ENCODE measurements around the gene ZBTB38. TPM values are rescaled to one million over a fixed set of nuclear protein-coding genes. Genes with fewer than 3 reads are reported as not detected.

Gene ZBTB38
- total and polyA plus RNA-seq, 2 donors (not counting 1 experiment from before 2014, with no cell fraction given): 13.8 to 71.2 TPM

GRCh38 chr3:141388395-141388794, 20.1 kb downstream of the ZBTB38 start:
- ChIA-PET CTCF (interaction anchor here (0.5 to 1.9 kb wide), 6 partner anchors 9 to 83 kb away, joined by 3 to 5 read pairs (median 4); no protein-coding TSS in a partner anchor), POLR2A (interaction anchor here (1.4 to 1.5 kb wide), 2 partner anchors 10 to 13 kb away, joined by 3 to 4 read pairs; no protein-coding TSS in a partner anchor)
- ATAC-seq (ENCODE audit: low read depth) (no peak), DNase-seq (no peak)
- Histone ChIP-seq H3K4me2 (replicated peaks; ENCODE audit: low read depth, low read length, poor library complexity, severe bottlenecking) (peak overlapping the region; percentile 48), H3K27me3 (replicated peaks in 1 of 4; ENCODE audit: control extremely low read depth in 1 of 4, control insufficient read depth in 3 of 4, insufficient read depth in 4 of 4, low read length in 3 of 4) (peaks cover 0 to 6% (median 0%) of the 10 kb centered on the region in 4 experiments), H4K20me1 (ENCODE audit: control insufficient read depth, insufficient read depth, low read length, poor library complexity, severe bottlenecking) (no peaks in the 10 kb centered on the region), H3K9me3 (ENCODE audit: control extremely low read depth in 1 of 3, control insufficient read depth in 2 of 3, insufficient read depth in 1 of 3, low read length in 2 of 3) (no peaks in the 10 kb centered on the region), H3K4me3 (ENCODE audit: control extremely low read depth in 1 of 5, extremely low read depth in 1 of 5, insufficient read depth in 1 of 5, low read depth in 2 of 5, low read length in 4 of 5) (peak overlapping the region in 2 of 5 experiments; percentile 31 to 35), H3K79me2 (ENCODE audit: control insufficient read depth, insufficient read depth, low read length) (no peaks in the 10 kb centered on the region), H3K4me1 (ENCODE audit: control insufficient read depth in 2 of 2, insufficient read depth in 2 of 2, low read length in 2 of 2) (no peaks in the 10 kb centered on the region), H3K36me3 (replicated peaks in 1 of 2; ENCODE audit: control extremely low read depth in 1 of 2, control insufficient read depth in 1 of 2, extremely low read depth in 1 of 2, insufficient read depth in 2 of 2, low read length in 1 of 2) (no peaks in the 10 kb centered on the region), H3K9ac (ENCODE audit: low read length) (peak overlapping the region; percentile 53), H2AFZ (ENCODE audit: insufficient read depth, low read depth, low read length, poor library complexity, severe bottlenecking) (peak overlapping the region; percentile 27), H3K27ac (ENCODE audit: low read length in 2 of 2) (peak overlapping the region in 1 of 2 donors; percentile 16)
- intact Hi-C loops (cut with micrococcal nuclease): no loop called here
- TF ChIP-seq EZH2 (IDR thresholded peaks at IDR 0.05; ENCODE audit: borderline replicate concordance, insufficient read depth, low read depth, low read length, poor library complexity, severe bottlenecking): no peak
- TF ChIP-seq CTCF (IDR thresholded peaks at IDR 0.05): no peak
- Mint-ChIP-seq H3K9me3 (ENCODE audit: insufficient read depth) (no peaks in the 10 kb centered on the region), H3K4me3 (peak overlapping the region; percentile 74), H3K27me3 (no peaks in the 10 kb centered on the region), H3K27ac (peak overlapping the region; percentile 64), H3K4me1 (peaks cover 35% of the 10 kb centered on the region)
- WGBS (ENCODE audit: insufficient coverage): no CpG with 5 or more reads among the region's 3 CpGs

GRCh38 chr3:141388823-141389621, 20.7 kb downstream of the ZBTB38 start:
- TF ChIP-seq CTCF (IDR thresholded peaks at IDR 0.05) (no peak), EZH2 (IDR thresholded peaks at IDR 0.05; ENCODE audit: borderline replicate concordance, insufficient read depth, low read depth, low read length, poor library complexity, severe bottlenecking) (no peak)
- intact Hi-C loops (cut with micrococcal nuclease): no loop called here
- H3K36me3 ChIP-seq (replicated peaks in 1 of 2; ENCODE audit: control extremely low read depth in 1 of 2, control insufficient read depth in 1 of 2, extremely low read depth in 1 of 2, insufficient read depth in 2 of 2, low read length in 1 of 2): no peaks in the 10 kb centered on the region
- peak overlapping the region; percentile 74 for H3K4me3 Mint-ChIP-seq
- peak overlapping the region; percentile 48 for H3K4me2 ChIP-seq (replicated peaks; ENCODE audit: low read depth, low read length, poor library complexity, severe bottlenecking)
- no CpG with 5 or more reads among the region's 6 CpGs for WGBS (ENCODE audit: insufficient coverage)
- ATAC-seq (ENCODE audit: low read depth): no peak
- H3K4me1 ChIP-seq (ENCODE audit: control insufficient read depth in 2 of 2, insufficient read depth in 2 of 2, low read length in 2 of 2): no peaks in the 10 kb centered on the region
- H3K79me2 ChIP-seq (ENCODE audit: control insufficient read depth, insufficient read depth, low read length): no peaks in the 10 kb centered on the region
- peak overlapping the region; percentile 53 for H3K9ac ChIP-seq (ENCODE audit: low read length)
- no peaks in the 10 kb centered on the region for H3K9me3 ChIP-seq (ENCODE audit: control extremely low read depth in 1 of 3, control insufficient read depth in 2 of 3, insufficient read depth in 1 of 3, low read length in 2 of 3)
- peak overlapping the region; percentile 27 for H2AFZ ChIP-seq (ENCODE audit: insufficient read depth, low read depth, low read length, poor library complexity, severe bottlenecking)
- CTCF ChIA-PET: interaction anchor here (0.5 to 1.9 kb wide), 6 partner anchors 10 to 84 kb away, joined by 3 to 5 read pairs (median 4); no protein-coding TSS in a partner anchor
- peak overlapping the region in 1 of 2 donors; percentile 16 for H3K27ac ChIP-seq (ENCODE audit: low read length in 2 of 2)
- DNase-seq: no peak
- H3K27ac Mint-ChIP-seq: peak overlapping the region; percentile 64
- H3K27me3 ChIP-seq (replicated peaks in 1 of 4; ENCODE audit: control extremely low read depth in 1 of 4, control insufficient read depth in 3 of 4, insufficient read depth in 4 of 4, low read length in 3 of 4): peaks cover 0 to 6% (median 0%) of the 10 kb centered on the region in 4 experiments
- peak overlapping the region in 2 of 5 experiments; percentile 31 to 35 for H3K4me3 ChIP-seq (ENCODE audit: control extremely low read depth in 1 of 5, extremely low read depth in 1 of 5, insufficient read depth in 1 of 5, low read depth in 2 of 5, low read length in 4 of 5)
- peaks cover 30% of the 10 kb centered on the region for H3K4me1 Mint-ChIP-seq
- POLR2A ChIA-PET: interaction anchor here (1.4 kb wide), 1 partner anchor 12 kb away, joined by 4 read pairs; no protein-coding TSS in a partner anchor
- no peaks in the 10 kb centered on the region for H3K27me3 Mint-ChIP-seq
- H3K9me3 Mint-ChIP-seq (ENCODE audit: insufficient read depth): no peaks in the 10 kb centered on the region
- no peaks in the 10 kb centered on the region for H4K20me1 ChIP-seq (ENCODE audit: control insufficient read depth, insufficient read depth, low read length, poor library complexity, severe bottlenecking)

Measured in B cell (primary cell).